Gastrocnemius medialis (tissue), 4 donors: ENCODE data around the gene SLX4.

Experiments used
- CTCF ChIP-seq, 5 experiments: fragments of 450-650 bp in 3 of 5; fragments of 200-600 bp in 2 of 5; sonication (generic) in 2 of 5; IDR thresholded peaks in 4 of 5; conservative IDR thresholded peaks in 1 of 5; 1 replicate in 4 of 5; 2 replicates in 1 of 5; pipeline ENCODE4 v1.5.1; 2016 to 2019; ENCODE audit warnings: antibody characterized with exemption in 5 of 5, mild to moderate bottlenecking in 3 of 5, moderate library complexity in 3 of 5
- POLR2A ChIP-seq, 2 donors: fragments of 450-650 bp; IDR thresholded peaks; one replicate each; pipeline ENCODE4 v1.6.1; 2017; ENCODE audit warnings: antibody characterized with exemption in 2 of 2, mild to moderate bottlenecking in 2 of 2, moderate library complexity in 2 of 2

GRCh38 chr16:3577302-3577752 lies 34.1 kb downstream of the SLX4 start, which contains the start of gene NLRC3:
- no peak for TF ChIP-seq CTCF (IDR thresholded peaks at IDR 0.05 in 4 of 5, conservative IDR thresholded peaks at IDR 0.05 in 1 of 5)
- TF ChIP-seq POLR2A (IDR thresholded peaks at IDR 0.05), result no peak
